EL (cell line): ENCODE results near the gene CYP3A7.
"Not testable (repeated sequence)": the region's sequence is repeated elsewhere in the genome, so short reads cannot be mapped to it uniquely, and the experiment has no call there.

Source experiments
- DNase-seq: peaks from one replicate; pipeline ENCODE4 v3.0.0-alpha.2; 2016

CYP3A7 gene

DNA sequence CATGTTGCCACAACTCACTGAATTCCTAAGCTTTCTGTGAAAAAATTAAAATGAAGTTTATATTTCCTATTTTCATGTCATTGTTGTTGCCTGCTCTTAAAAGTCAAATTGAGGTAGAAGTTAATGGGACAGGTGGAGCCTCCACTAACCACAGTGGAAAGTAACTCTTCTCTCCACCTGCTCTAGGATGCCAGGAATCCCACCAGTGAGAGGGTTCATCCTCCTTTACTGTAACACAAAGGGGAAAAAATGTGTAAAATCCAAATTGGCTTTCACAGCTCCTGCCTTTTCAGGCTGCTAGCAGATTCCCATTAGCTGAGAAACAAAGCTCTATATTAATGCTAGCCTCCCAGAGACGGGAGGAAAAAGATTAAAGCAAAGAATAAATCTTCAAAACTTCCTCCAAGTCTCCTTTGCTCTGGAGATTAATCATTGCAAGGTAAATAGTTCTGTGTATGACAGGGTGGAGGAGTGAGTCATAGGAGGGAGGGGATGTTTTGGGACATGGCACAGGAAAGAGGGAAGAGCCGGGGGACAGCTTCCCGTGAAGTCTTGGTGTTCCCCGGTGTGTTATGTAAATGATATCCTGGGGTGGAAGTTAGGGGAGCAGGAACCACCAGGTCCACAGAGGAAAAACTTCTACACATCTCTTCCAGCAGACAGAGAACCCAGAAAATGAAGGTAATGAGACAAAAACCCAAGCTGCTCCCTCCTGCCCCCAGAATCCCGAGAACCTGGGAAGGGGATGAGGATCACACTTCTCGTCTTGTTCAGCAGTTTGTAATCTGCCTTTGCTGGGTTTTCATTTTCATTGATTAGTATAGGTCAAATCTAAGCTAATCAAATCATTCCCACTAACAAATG lies 35.9 kb downstream of the CYP3A7 start:
- peak; percentile 28 for DNase-seq

DNA sequence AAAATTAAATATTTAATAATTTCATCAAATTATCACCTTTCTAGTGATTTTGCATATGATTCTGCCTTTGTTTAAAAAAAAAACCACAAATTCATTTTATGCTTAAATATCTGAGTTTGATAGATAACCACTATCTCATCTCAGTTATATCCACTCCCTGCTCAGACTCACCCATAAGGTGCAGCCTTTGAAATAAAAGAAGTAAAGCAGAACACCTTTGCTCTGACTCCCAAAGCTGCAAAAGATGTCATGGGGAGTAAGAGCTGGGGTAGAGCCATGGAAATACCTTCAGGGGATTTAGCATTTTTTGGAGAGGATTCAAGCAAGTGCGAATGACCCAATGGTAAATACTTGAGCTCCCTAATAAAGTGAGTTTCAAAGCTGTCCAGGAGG lies 40.1 kb downstream of the CYP3A7 start:
- no peak for DNase-seq

DNA sequence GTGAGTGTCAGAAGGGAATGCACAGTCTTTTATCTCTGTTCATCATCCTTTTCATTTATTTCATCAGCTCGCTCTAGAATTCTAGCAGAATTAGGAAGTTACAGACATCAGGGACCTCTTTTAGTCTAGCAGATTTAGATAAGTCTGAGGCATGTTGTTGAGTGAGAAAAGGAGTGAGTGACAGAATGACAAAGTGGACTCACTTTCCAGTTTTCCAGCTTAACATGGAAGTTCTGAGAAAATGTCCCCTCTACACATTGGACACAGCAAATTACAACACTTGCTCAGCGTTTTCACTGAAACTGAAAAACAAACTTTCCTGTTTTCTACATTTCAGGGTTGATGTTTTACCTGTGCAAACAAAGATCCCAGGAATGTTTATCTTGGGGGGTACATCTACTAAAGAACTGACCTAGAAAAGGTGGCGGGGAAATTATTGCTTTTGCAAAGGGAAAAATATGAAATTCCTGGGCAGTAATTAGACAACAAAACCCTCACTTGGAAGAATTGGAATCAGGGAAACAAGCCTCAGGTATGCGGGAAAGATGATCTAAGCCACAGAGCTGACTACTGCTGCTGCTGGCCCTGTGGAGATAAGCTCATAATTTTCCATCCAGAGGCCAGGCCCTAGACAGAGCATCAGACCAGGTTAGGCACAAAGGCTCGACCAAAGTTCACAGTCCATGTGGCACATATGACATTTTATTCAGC lies 40.6 kb downstream of the CYP3A7 start:
- no peak for DNase-seq

DNA sequence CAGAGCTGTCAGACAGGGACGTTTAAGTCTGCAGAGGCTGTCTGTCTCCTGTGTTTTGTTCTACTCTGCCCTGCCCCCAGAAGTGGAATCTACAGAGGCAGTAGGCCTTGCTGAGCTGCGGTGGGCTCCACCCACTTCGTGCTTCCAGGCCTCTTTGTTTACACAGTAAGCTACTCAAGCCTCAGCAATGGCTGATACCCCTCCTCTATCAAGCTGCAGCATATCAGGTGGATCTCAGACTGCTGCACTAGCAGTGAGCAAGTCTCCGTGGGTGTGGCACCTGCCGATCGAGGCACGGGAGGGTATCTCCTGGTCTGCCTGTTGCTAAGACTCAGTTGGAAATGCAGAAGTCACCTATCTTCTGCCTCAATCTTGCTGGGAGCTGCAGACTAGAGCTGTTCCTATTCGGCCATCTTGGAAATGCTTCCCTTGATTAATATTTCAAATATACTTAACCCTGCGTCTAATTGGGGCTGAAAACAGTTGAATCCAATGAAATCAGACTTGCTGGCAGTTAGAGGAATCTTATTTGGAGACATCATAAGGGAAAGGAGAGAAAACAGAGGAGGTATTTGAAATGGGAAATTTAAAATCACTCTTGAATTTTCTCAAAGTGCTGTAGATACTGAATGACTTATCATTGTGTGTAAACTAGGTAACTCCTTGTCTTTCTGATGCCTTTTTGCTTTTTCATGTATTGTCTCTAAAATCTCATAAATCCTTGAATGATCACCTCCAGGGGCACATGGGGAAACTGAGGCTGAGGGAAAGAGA lies 41.4 kb downstream of the CYP3A7 start:
- no peak for DNase-seq

DNA sequence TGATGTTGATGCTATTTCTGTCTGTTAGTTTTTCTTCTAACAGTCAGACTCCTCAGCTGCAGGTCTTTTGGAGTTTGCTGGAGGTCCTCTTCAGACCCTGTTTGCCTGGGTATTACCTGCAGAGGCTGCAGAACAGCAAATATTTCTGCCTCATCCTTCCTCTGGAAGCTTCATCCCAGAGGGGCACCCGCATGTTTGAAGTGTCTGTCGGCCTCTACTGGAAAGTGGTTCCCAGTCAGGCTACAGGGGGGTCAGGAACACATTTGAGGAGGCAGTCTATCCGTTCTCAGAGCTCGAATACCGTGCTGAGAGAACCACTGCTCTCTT lies 41.9 kb downstream of the CYP3A7 start:
- DNase-seq = no peak

DNA sequence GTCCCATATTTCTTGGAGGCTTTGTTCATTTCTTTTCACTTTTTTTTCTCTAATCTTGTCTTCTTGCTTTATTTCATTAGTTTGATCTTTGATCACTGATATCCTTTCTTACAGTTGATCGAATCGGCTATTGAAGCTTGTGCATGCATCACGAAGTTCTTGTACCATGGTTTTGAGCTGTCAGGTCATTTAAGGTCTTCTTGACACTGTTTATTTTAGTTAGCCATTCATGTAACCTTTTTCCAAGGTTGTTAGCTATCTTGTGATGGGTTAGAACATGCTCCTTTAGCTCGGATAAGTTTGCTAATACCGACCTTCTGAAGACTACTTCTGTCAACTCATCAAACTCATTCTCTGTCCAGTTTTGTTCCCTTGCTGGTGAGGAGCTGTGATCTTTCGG lies 42.4 kb downstream of the CYP3A7 start:
- DNase-seq = not testable (repeated sequence)

DNA sequence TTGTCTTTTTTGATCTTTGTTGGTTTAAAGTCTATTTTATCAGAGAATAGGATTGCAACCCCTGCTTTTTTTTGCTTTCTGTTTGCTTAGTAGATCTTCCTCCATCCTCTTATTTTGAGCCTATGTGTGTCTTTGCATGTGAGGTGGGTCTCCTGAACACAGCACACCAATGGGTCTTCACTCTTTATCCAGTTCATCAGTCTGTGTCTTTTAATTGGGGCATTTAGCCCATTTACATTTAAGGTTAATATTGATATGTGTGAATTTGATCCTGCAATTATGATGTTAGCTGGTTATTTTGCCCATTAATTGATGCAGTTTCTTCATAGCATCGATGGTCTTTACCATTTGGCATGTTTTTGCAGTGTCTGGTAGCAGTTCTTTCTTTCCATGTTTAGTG lies 43.3 kb downstream of the CYP3A7 start:
- not testable (repeated sequence) for DNase-seq

DNA sequence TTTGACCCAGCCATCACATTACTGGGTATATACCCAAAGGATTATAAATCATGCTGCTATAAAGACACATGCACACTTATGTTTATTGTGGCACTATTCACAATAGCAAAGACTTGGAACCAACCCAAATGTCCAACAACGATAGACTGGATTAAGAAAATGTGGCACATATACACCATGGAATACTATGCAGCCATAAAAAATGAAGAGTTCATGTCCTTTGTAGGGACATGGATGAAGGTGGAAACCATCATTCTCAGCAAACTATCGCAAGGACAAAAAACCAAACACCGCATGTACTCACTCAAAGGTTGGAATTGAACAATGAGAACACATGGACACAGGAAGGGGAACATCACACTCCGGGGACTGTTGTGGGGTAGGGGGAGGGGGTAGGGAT lies 44.1 kb downstream of the CYP3A7 start:
- DNase-seq = not testable (repeated sequence)

DNA sequence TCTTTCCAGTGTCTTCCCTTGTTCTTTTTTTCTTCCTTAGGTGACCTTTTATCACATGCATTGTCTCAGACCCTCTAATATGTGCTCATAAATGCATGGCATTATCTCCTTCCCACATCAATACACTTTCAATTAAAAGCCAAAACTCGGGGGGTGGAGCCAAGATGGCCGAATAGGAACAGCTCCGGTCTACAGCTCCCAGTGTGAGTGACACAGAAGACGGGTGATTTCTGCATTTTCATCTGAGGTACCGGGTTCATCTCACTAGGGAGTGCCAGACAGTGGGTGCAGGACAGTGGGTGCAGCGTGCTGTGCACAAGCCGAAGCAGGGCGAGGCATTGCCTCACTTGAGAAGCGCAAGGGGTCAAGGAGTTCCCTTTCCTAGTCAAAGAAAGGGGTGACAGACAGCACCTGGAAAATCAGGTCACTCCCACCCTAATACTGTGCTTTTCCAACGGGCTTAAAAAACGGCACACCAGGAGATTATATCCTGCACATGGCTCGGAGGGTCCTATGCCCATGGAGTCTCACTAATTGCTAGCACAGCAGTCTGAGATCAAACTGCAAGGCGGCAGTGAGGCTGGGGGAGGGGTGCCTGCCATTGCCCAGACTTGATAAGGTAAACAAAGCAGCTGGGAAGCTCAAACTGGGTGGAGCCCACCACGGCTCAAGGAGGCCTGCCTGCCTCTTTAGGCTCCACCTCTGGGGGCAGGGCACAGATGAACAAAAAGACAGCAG lies 49.0 kb downstream of the CYP3A7 start:
- not testable (repeated sequence) for DNase-seq

DNA sequence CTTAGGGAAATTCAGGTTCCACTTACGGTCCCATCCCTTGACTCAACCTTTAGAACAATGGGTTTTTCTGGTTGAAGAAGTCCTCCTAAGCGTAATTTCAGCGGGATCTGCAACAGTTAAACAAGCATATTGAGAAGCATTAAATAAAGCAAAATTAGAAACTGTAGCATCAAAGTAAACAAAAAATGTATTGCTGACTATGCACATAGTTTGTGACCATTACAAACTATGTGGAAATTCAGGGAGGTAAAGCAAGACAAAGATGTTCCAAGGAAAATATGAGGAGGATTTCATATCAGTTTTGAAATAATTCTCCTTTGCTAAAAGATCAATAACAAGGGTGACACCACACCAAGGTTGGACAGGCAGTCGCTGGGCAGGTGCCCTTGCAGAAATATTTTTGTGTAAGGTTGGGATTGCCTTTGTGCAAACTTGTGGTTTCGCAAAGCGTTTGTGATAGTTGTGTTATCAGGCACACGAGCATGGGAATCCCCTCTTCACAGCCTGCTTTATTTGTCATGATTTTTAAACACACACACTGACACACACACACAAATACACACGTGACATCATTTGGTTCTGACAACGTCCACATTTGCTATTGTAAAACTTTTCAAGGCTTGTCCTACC lies 49.8 kb downstream of the CYP3A7 start:
- no peak for DNase-seq

DNA sequence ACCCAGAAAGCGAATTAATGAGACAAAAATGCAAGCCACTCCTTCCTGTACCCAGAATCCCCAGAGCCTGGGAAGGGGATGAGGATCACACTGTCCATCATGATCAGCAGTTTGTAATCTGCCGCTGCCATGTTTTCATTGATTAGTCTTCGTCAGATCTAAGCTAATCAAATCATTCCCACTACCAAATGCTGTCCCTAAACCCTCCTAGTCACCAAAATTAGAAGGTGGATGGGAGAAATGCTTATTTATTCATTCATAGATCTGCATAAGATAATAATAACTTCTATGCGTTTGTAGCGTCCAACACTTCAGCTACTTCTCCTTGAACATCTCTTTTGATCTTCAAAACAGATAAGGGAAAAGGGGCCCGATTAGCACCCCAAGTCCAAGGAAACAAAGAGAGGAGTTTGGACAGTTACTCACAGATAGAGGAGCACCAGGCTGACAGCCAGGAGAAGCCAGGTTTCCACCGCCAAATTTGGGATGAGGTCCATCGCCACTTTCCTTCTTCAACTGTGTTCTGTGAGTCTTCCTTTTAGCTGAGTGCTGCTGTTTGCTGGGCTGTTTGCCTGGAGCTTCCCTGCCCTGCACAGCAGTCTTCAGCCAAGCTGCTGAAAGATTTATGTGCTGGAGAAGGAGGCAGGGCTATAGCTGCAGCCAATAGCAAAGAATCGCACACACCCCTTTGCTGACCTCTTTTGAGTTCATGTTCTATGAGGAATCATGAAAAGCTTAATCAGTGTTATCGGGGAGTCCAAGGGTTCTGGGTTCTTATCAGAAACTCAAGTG lies 55.4 kb downstream of the CYP3A7 start, which contains the start of gene CYP3A5:
CYP3A5 (minus strand) TSS at position 597 of the 792 bp plus-strand sequence; CDS start at position 497, 100 bp downstream.
- no peak for DNase-seq

DNA sequence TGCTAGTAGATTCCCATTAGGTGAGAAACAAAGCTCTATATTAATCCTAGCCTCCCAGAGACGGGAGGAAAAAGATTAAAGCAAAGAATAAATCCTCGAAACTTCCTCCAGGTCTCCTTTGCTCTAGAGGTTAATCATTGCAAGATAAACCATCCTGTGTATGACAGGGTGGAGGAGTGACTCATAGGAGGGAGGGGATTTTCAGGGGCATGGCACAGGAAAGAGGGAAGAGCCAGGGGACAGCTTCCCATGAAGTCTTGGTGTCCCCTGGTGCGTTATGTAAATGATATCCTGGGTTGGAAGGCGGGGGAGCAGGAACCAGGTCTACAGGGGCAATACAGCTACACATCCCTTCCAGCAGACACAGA lies 56.0 kb downstream of the CYP3A7 start:
- DNase-seq = peak; percentile 39

DNA sequence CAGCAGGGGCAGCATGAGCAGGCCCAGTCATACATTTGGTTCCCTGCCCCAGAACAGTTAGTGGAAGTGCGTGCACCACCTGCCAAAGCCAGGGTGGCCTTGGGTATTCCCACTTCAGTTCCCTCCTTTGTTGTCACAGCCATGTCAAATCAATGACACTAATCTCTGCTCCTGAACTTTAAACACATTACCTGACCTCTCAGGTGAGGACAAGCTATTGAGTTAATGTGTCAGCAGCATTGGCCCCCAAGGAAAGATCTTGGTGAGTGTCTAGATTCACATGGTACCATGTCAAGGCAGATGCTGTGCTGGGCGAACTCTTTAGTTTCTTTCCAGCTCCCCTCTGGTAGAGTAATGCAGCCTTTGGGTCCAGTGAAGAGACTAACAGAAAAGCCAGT lies 57.3 kb downstream of the CYP3A7 start:
- DNase-seq = no peak

DNA sequence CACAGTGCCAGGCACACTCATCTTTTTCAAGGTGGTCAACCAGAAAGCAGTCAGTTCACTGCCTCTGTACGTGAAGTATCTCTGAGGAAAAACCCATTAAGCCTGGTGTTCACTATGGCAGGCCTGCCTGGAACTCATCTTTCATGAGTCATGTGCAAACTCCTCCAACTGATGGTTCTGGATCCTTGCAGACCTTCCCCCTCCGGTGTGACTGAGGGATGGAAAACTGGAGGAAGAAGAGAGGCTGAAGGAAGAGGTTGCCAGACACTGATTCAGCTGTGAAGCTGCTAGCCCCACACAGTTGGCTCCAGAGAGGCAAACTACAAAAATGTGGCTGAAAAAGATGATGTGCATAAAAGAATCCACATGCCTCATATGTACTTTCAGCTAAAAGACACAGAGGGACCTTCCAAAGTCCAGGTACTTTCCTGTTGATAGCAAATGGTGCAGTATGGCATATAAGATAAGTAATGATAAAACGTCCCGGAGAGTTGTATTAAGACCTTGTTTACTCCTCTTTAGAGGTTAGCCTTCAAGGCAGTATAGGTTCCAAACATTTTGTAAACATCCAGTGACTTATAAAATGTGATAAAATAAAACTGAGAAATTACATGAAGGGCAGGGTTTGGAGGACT lies 57.9 kb downstream of the CYP3A7 start:
- no peak for DNase-seq

DNA sequence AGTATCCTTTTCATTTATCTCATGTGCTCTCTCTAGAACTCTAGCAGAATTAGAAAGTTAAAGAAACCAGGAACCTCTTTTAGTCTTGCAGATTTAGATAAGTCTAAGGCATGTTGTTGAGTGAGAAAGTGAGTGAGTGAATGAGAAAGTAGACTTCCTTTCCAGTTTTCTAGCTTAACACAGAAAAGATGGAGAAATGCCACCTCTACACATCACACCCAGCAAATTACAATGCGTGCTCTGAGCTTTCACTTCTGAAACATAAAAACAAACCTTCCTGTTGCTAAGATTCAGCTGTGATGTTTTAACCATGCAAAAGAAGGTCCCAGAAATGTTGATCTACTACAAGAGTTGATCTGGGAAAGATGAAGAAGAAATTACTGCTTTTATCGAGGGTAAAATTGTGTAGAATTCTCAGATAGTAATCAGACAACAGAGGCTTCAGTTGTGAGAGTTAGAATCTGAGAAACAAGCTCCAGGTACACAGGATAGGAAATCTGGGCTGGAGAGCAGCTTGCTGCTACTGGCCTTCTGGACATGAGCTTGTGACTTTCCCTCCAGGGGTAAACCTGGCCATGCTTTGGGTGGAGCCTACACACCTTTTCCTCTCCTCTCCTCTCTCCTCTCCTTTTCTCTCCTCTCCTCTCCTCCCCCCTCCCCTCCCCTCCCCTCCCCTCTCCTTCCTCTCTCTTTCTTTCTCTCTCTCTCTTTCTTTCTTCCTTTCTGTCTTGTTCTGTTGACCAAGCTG lies 59.8 kb downstream of the CYP3A7 start:
- DNase-seq = no peak

DNA sequence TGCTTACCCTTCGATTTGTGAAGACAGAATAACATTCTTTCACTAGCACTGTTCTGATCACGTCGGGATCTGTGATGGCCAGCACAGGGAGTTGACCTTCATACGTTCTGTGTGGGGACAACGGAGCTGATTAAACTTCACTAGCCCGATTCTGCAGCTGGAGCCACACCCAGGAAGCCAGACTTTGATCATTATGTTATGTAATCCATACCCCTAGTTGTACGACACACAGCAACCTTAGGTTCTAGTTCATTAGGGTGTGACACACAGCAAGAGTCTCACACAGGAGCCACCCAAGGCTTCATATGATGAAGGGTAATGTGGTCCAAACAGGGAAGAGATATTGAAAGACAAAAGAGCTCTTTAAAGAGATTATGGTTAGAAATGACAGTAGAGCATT lies 62.4 kb downstream of the CYP3A7 start:
- no peak for DNase-seq

DNA sequence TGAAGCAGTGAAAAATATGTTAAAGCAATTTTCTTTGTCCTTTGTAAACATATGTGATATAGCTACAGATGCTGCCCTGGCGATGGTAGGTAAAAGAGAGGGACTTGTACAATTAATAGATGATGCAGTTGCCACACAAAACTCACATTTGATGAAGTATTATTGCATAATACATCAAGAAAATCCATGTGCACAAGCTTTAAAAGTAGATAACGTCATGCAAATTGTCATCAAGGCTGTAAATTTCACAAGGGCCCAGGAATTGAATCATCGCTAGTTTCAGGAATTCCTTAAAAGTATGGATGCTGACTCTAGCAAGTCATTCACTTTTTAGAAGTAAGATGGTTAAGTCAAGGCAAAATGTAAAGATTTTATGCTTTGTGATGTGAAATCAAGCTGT lies 65.2 kb downstream of the CYP3A7 start:
- no peak for DNase-seq

DNA sequence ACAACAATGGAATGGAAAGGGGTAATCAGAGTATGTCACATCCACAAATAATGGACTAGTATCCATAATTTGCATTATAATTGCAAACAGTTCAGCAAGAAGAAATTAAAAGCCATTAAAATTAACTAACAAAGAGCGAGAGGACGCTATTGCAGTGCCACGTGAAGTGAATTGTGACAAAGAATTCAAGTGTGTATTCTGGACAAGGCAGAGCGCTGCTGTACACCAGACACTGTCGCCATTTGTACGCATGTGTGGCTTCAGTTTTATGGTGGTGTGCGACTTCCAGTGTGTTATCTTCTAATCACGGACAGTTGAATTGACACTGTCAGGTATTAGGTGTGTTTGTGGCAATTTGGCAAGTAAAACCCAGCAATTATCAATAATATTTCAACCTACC lies 66.5 kb downstream of the CYP3A7 start:
- DNase-seq = no peak

DNA sequence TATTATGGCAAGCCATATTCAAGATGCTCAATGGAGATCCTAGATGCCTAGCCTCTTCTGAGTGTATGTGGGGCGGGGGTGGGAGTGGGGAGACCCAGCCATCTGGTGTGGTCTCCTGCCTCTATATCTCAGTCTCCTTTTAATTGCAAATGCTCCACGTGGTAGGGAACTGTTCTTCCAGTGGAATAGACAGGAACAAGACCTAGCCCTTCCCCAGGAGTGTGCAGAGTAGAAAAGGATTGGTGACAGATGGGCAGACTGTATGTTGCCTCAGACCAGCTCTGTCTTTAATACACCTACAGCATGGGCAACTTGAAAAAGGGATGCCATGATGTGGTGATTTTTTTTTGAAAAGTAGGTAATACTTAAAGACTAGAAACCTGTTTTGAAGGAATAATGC lies 67.8 kb downstream of the CYP3A7 start:
- DNase-seq = no peak

DNA sequence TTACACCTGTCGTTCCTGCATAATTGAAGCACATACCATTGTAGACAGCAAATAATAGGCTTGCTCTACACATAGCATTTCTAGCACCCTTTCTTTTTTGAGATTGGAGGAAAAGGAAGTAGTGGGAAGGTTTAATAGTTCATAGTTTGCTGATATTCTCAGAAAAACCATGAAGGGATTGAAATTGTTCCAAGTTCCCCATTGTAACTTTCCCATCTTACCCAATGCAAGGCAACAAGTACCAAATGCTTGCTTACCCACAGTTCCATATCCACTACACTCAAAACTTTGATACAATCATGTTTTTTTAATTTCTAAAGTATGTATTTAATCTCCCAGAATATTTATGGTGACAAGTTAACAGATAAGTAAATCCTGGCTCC lies 69.0 kb downstream of the CYP3A7 start:
- no peak for DNase-seq
